ENCODE results near the gene SNX7. TPM values are rescaled to one million over a fixed set of nuclear protein-coding genes. Genes with fewer than 3 reads are reported as not detected.

The SNX7 gene
- total and polyA plus RNA-seq, 9 of the 15 experiments (the other 6 are each of a cell fraction or from before 2014, with no cell fraction given): 0.09 TPM; not detected in 8

DNA sequence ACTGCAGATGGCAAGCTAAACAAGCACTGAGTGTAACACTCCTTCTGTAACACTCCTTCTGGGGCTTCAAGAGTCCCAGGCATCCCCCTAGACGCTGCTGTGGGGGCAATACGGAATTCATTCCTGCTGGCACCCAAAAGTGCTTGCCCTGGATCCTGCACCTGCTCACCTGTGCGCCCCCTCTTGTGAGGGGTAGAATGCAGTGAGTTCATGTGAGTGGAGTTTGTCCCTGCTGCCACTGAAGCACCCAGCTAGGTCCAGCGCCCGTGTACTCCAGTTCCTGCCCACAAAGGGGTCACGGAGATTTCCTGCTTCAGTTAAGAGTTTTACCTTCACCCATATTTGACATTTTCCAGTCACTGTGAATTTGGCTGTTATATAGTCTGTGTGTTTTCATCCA lies 130.0 kb downstream of the SNX7 start:
- ChIA-PET POLR2A (no interaction called here), CTCF (ENCODE audit: low intra/inter-chr PET ratio) (no interaction called here)
- Histone ChIP-seq H3K9me3 (replicated peaks; ENCODE audit: control insufficient read depth, insufficient read depth, low read depth, low read length) (no peaks in the 10 kb centered on the region), H3K4me3 (no peak overlapping the region), H3K9ac (ENCODE audit: insufficient read depth in 1 of 2, low read depth in 2 of 2, low read length in 2 of 2) (no peak overlapping the region), H3K36me3 (ENCODE audit: control insufficient read depth, insufficient read depth, low read length) (no peaks in the 10 kb centered on the region), H3K27ac (ENCODE audit: extremely low read depth, low read depth, low read length) (no peak overlapping the region), H4K20me1 (replicated peaks; ENCODE audit: control insufficient read depth, insufficient read depth, low read length) (no peaks in the 10 kb centered on the region), H3K27me3 (ENCODE audit: control insufficient read depth in 2 of 2, insufficient read depth in 2 of 2, low read length in 2 of 2) (no peaks in the 10 kb centered on the region), H2AFZ (ENCODE audit: low read depth, low read length) (no peak overlapping the region), H3K4me2 (ENCODE audit: insufficient read depth, low read length) (no peak overlapping the region), H3K79me2 (ENCODE audit: control insufficient read depth, insufficient read depth, low read length) (no peaks in the 10 kb centered on the region), H3K9me1 (ENCODE audit: control insufficient read depth, insufficient read depth, low read length) (no peaks in the 10 kb centered on the region), H3K4me1 (replicated peaks in 1 of 2; ENCODE audit: control insufficient read depth in 2 of 2, insufficient read depth in 2 of 2, low read length in 2 of 2) (no peaks in the 10 kb centered on the region)
- BruUV-seq (replicated peaks): no TSS peak
- in situ Hi-C loops (cut with MboI) (no loop called here), intact Hi-C loops (cut with micrococcal nuclease) (no loop called here)
- FAIRE-seq (no peak), DNase-seq (ENCODE audit: extremely low read depth in 1 of 4, low spot score in 3 of 4) (no peak), ATAC-seq (no peak)
- 0% methylated on average over 6 of the region's 6 CpGs for WGBS (ENCODE audit: insufficient coverage, low coverage, missing lambda C conversion rate)
- TF ChIP-seq MCM3 (IDR thresholded peaks at IDR 0.05) (no peak), CEBPG (CRISPR knock-in tag; IDR thresholded peaks at IDR 0.05) (no peak), CEBPG (tag; conservative IDR thresholded peaks at IDR 0.05 in 1 of 2, IDR thresholded peaks at IDR 0.05 in 1 of 2) (no peak), ZBTB1 (CRISPR knock-in tag; IDR thresholded peaks at IDR 0.05; ENCODE audit: borderline replicate concordance, low read depth) (no peak), ZNF197 (CRISPR knock-in tag; IDR thresholded peaks at IDR 0.05; ENCODE audit: low read depth) (no peak), NR4A1 (CRISPR knock-in tag; IDR thresholded peaks at IDR 0.05) (no peak), NR4A1 (tag; IDR thresholded peaks at IDR 0.05) (no peak), BDP1 (IDR thresholded peaks at IDR 0.05; ENCODE audit: insufficient read depth, insufficient read length) (no peak), ATF7 (IDR thresholded peaks at IDR 0.05) (no peak)
